ENCODE data around the gene VPS26C. TPM values are rescaled to one million over a fixed set of nuclear protein-coding genes. Genes with fewer than 3 reads are reported as not detected.

The VPS26C gene
- total RNA-seq, 1 donor from 2014 or later: 78.6 TPM

GRCh38 chr21:37266515-37267221 is 466 bp downstream of the VPS26C start:
- intact Hi-C loops (cut with micrococcal nuclease): loop anchor here (1.0 to 10.0 kb wide), 13 partner anchors 8 to 1918 kb away; partner anchors contain the start of genes DOP1B, DYRK1A, HLCS and MORC3

GRCh38 chr21:37264808-37265207 is 2.3 kb downstream of the VPS26C start:
- intact Hi-C loops (cut with micrococcal nuclease): loop anchor here (5.0 to 10.0 kb wide), 3 partner anchors 278 to 1920 kb away; partner anchors contain the start of genes HLCS and PSMG1

GRCh38 chr21:37263827-37264600 is 3.1 kb downstream of the VPS26C start:
- intact Hi-C loops (cut with micrococcal nuclease): loop anchor here (10.0 kb wide), 1 partner anchor 1921 kb away; the partner anchor contains the start of gene PSMG1

GRCh38 chr21:37259426-37259825 is 7.7 kb downstream of the VPS26C start:
- intact Hi-C loops (cut with micrococcal nuclease): loop anchor here (2.0 kb wide), 4 partner anchors 93 to 303 kb away; no protein-coding TSS in a partner anchor

GRCh38 chr21:37257967-37258877 is 8.9 kb downstream of the VPS26C start:
- intact Hi-C loops (cut with micrococcal nuclease): loop anchor here (1.0 to 2.0 kb wide), 8 partner anchors 9 to 305 kb away; partner anchors contain the start of gene VPS26C

- intact Hi-C loops (cut with micrococcal nuclease): loop anchor here (1.0 kb wide), 1 partner anchor 12 kb away; no protein-coding TSS in a partner anchor
Measured at GRCh38 chr21:37257511-37257966, 9.6 kb downstream of the VPS26C start.

- intact Hi-C loops (cut with micrococcal nuclease): loop anchor here (1.0 kb wide), 1 partner anchor 8 kb away; no protein-coding TSS in a partner anchor
Measured at GRCh38 chr21:37253991-37254390, 13.1 kb downstream of the VPS26C start.

- intact Hi-C loops (cut with micrococcal nuclease): no loop called here
Measured at GRCh38 chr21:37251294-37251634, 15.9 kb downstream of the VPS26C start.

- intact Hi-C loops (cut with micrococcal nuclease): no loop called here
Measured at GRCh38 chr21:37249112-37249904, 17.8 kb downstream of the VPS26C start.

- intact Hi-C loops (cut with micrococcal nuclease): no loop called here
Measured at GRCh38 chr21:37248298-37248697, 18.8 kb downstream of the VPS26C start.

GRCh38 chr21:37245151-37245550 is 22.0 kb downstream of the VPS26C start:
- intact Hi-C loops (cut with micrococcal nuclease): loop anchor here (1.0 to 2.0 kb wide), 2 partner anchors 12 to 24 kb away; no protein-coding TSS in a partner anchor

GRCh38 chr21:37244501-37245095 is 22.5 kb downstream of the VPS26C start:
- intact Hi-C loops (cut with micrococcal nuclease): loop anchor here (1.0 to 2.0 kb wide), 2 partner anchors 13 to 24 kb away; no protein-coding TSS in a partner anchor

GRCh38 chr21:37243961-37244360 is 23.2 kb downstream of the VPS26C start:
- intact Hi-C loops (cut with micrococcal nuclease): loop anchor here (2.0 kb wide), 1 partner anchor 23 kb away; no protein-coding TSS in a partner anchor

- intact Hi-C loops (cut with micrococcal nuclease): no loop called here
Measured at GRCh38 chr21:37241426-37241825, 25.7 kb downstream of the VPS26C start.

GRCh38 chr21:37240978-37241377 is 26.2 kb downstream of the VPS26C start:
- intact Hi-C loops (cut with micrococcal nuclease): no loop called here

- intact Hi-C loops (cut with micrococcal nuclease): loop anchor here (1.0 kb wide), 1 partner anchor 12 kb away; no protein-coding TSS in a partner anchor
Measured at GRCh38 chr21:37237764-37238163, 29.4 kb downstream of the VPS26C start.

GRCh38 chr21:37237346-37237745 is 29.8 kb downstream of the VPS26C start:
- intact Hi-C loops (cut with micrococcal nuclease): no loop called here

GRCh38 chr21:37233551-37234146 is 33.5 kb downstream of the VPS26C start:
- intact Hi-C loops (cut with micrococcal nuclease): no loop called here

Data from T-helper 1 cell treated with Interleukin-12 subunit alpha and Interleukin-12 subunit beta and Interleukin-4 antibody, amounts not matched to agents 30 ng/mL and 1 ng/mL, for 36 hours (primary cell).